ENCODE results near the gene ZYG11A.
"Not testable (repeated sequence)": the region's sequence is repeated elsewhere in the genome, so short reads cannot be mapped to it uniquely, and the experiment has no call there.

ZYG11A gene

DNA sequence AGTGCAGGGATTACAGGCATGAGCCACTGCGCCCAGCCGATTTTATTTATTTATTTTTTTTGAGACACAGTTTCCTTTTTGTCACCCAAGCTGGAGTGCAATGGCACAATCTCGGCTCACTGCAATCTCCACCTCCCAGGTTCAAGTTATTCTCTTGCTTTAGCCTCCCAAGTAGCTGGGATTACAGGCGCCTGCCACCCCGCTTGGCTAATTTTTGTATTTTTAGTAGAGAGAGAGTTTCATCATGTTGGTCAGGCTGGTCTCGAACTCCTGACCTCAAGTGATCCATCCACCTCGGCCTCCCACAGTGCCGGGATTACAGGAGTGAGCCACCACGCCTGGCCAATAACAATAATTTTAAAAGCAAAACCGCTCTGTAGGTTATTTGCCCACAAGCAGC, 3.4 kb upstream of the ZYG11A start:
- not testable (repeated sequence) for H3K27ac ChIP-seq (ENCODE audit: low read depth, low read length); H3K36me3 ChIP-seq (ENCODE audit: control insufficient read depth, insufficient read depth, low read length); H3K4me3 ChIP-seq (ENCODE audit: low read depth, low read length); H3K9me3 ChIP-seq (ENCODE audit: control insufficient read depth, insufficient read depth, low read length); H3K9ac ChIP-seq (ENCODE audit: low read depth, low read length); H3K4me1 ChIP-seq (ENCODE audit: control insufficient read depth, insufficient read depth, low read length)
- H3K27me3 ChIP-seq (ENCODE audit: control insufficient read depth, insufficient read depth, low read length): peaks cover 26% of the 10 kb centered on the region

DNA sequence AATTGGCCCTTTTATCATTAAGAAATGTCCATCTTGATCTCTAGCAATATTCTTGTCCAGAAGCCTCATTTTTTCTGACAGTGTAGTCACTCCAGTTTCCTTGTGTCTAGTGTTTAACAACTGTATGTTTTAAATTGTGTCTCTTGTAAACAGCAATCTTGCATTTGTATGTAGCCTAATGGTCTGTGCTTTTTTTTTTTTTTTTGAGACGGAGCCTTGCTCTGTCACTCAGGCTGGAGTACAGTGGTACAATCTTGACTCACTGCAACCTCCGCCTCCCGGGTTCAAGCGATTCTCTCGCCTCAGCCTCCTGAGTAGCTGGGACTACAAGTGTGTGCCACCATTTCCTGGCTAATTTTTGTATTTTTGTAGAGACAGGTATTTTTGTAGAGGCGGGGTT, 2.6 kb downstream of the ZYG11A start:
- not testable (repeated sequence) for H3K9ac ChIP-seq (ENCODE audit: low read depth, low read length); H3K4me3 ChIP-seq (ENCODE audit: low read depth, low read length)

DNA sequence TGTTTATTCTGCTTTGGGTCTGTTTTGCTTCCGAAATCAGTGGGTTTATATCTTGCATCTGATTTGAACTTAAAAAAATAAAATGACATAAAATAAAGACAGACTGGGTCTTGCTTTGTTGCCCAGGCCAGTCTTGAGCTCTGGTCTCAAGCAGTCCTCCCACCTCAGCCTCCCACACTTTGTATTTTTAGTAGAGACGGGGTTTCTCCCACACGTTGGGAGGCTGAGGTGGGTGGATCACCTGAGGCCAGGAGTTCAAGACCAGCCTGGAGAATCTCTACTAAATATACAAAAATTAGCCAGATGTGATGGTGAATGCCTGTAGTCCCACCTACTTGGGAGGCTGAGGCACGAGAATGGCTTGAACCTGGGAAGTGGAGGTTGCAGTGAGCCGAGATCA, 5.9 kb downstream of the ZYG11A start:
- no peaks in the 10 kb centered on the region for H3K9me3 ChIP-seq (ENCODE audit: control insufficient read depth, insufficient read depth, low read length)
- H3K36me3 ChIP-seq (ENCODE audit: control insufficient read depth, insufficient read depth, low read length): no peaks in the 10 kb centered on the region
- no peak overlapping the region for H3K4me3 ChIP-seq (ENCODE audit: low read depth, low read length)
- peaks cover 10% of the 10 kb centered on the region for H3K27me3 ChIP-seq (ENCODE audit: control insufficient read depth, insufficient read depth, low read length)
- H3K4me1 ChIP-seq (ENCODE audit: control insufficient read depth, insufficient read depth, low read length): no peaks in the 10 kb centered on the region
- H3K9ac ChIP-seq (ENCODE audit: low read depth, low read length): no peak overlapping the region
- no peak overlapping the region for H3K27ac ChIP-seq (ENCODE audit: low read depth, low read length)

More for the DNA sequence above, 2.6 kb downstream of the ZYG11A start:
- H3K27ac ChIP-seq (ENCODE audit: low read depth, low read length); H3K9me3 ChIP-seq (ENCODE audit: control insufficient read depth, insufficient read depth, low read length); H3K4me1 ChIP-seq (ENCODE audit: control insufficient read depth, insufficient read depth, low read length); H3K36me3 ChIP-seq (ENCODE audit: control insufficient read depth, insufficient read depth, low read length): not testable (repeated sequence)
- peaks cover 30% of the 10 kb centered on the region for H3K27me3 ChIP-seq (ENCODE audit: control insufficient read depth, insufficient read depth, low read length)

DNA sequence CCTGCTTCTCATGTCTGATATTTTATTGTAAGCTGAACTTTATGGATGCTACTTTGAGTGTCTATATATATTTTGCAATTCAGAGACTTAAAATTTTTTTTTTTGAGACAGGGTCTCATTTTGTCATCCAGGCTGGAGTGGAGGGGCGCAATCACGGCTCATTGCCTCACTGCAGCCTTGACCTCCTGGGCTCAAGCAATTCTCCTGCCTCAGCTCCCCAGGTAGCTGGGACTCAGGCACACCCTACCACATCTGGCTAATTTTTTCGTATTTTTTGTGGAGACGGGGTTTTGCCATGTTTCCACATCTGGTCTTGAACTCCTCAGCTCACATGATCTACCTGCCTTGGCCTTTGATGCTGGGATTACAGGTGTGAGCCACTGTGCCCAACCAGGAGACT, 8.4 kb downstream of the ZYG11A start:
- Histone ChIP-seq H3K27ac (ENCODE audit: low read depth, low read length) (no peak overlapping the region), H3K9me3 (ENCODE audit: control insufficient read depth, insufficient read depth, low read length) (no peaks in the 10 kb centered on the region), H3K4me3 (ENCODE audit: low read depth, low read length) (no peak overlapping the region), H3K4me1 (ENCODE audit: control insufficient read depth, insufficient read depth, low read length) (no peaks in the 10 kb centered on the region), H3K36me3 (ENCODE audit: control insufficient read depth, insufficient read depth, low read length) (0 out of 2 replicates have a peak, but pooled peaks cover 4% of the 10 kb centered on the region), H3K9ac (ENCODE audit: low read depth, low read length) (no peak overlapping the region), H3K27me3 (ENCODE audit: control insufficient read depth, insufficient read depth, low read length) (no peaks in the 10 kb centered on the region)

DNA sequence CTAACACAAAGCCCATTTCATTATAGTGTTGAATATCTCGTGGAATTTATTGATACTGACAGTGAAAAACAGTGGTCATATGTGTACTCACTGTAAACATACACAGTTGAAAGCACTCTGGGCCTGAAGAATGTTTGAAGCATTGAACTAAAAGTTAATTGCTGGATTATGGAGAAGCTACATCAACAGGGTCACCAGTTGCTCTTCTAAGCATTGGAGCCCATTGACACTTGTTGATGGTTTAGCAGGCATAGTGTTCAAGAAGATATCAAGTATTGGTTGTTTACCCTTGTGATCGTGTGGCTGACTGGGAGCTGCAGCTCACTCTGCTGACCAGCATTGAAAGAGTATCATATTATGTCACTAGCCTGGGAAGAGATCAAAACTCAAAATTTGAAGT, 10.3 kb downstream of the ZYG11A start:
- H3K9me3 ChIP-seq (ENCODE audit: control insufficient read depth, insufficient read depth, low read length): no peaks in the 10 kb centered on the region
- H3K36me3 ChIP-seq (ENCODE audit: control insufficient read depth, insufficient read depth, low read length): peaks cover 9% of the 10 kb centered on the region; the same call in 1 of the 2 replicates
- H3K27ac ChIP-seq (ENCODE audit: low read depth, low read length): no peak overlapping the region
- no peak overlapping the region for H3K9ac ChIP-seq (ENCODE audit: low read depth, low read length)
- no peaks in the 10 kb centered on the region for H3K27me3 ChIP-seq (ENCODE audit: control insufficient read depth, insufficient read depth, low read length)
- H3K4me1 ChIP-seq (ENCODE audit: control insufficient read depth, insufficient read depth, low read length): no peaks in the 10 kb centered on the region
- H3K4me3 ChIP-seq (ENCODE audit: low read depth, low read length): no peak overlapping the region

DNA sequence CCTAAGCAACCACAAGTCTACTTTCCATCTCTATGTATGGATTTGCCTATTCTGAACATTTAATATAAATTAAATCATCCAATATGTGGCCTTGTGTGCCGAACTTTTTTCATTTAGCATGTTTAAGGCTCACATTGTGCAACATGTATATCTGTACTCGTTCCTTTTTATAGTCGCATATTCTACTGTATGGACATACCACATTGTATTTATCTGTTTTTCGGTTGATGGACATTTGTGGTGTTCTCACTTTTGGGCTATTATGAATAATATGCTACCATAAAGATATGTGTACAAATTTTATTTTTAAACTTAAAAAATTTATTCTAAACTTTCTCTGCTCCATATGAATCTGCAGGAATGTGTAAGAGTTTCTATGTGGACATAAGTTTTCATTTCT, 13.0 kb downstream of the ZYG11A start:
- no peak overlapping the region for H3K27ac ChIP-seq (ENCODE audit: low read depth, low read length)
- H3K9ac ChIP-seq (ENCODE audit: low read depth, low read length): no peak overlapping the region
- H3K36me3 ChIP-seq (ENCODE audit: control insufficient read depth, insufficient read depth, low read length): peaks cover 9% of the 10 kb centered on the region; the same call in 1 of the 2 replicates
- H3K4me1 ChIP-seq (ENCODE audit: control insufficient read depth, insufficient read depth, low read length): no peaks in the 10 kb centered on the region
- H3K9me3 ChIP-seq (ENCODE audit: control insufficient read depth, insufficient read depth, low read length): no peaks in the 10 kb centered on the region
- no peaks in the 10 kb centered on the region for H3K27me3 ChIP-seq (ENCODE audit: control insufficient read depth, insufficient read depth, low read length)
- H3K4me3 ChIP-seq (ENCODE audit: low read depth, low read length): no peak overlapping the region

DNA sequence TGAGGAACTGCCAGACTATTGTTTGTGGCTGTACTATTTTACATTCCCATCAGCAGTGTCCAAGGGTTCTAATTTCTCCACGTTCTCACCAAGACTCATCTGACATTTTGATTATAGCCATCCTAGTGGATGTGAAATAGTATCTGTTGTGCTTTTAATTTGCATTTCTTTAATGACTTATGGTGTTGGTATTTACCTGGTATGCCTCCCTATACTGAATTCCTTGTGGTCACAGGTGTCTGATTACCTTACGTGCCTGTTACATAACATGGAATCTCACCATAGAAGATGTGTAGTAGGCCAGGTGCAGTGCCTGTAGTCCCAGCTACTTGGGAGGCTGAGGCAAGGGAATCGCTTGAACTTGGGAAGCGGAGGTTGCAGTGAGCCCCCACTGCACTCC, 13.5 kb downstream of the ZYG11A start:
- H3K27me3 ChIP-seq (ENCODE audit: control insufficient read depth, insufficient read depth, low read length): no peaks in the 10 kb centered on the region
- no peaks in the 10 kb centered on the region for H3K9me3 ChIP-seq (ENCODE audit: control insufficient read depth, insufficient read depth, low read length)
- no peak overlapping the region for H3K27ac ChIP-seq (ENCODE audit: low read depth, low read length)
- no peak overlapping the region for H3K4me3 ChIP-seq (ENCODE audit: low read depth, low read length)
- H3K36me3 ChIP-seq (ENCODE audit: control insufficient read depth, insufficient read depth, low read length): peaks cover 9% of the 10 kb centered on the region; the same call in 1 of the 2 replicates
- no peaks in the 10 kb centered on the region for H3K4me1 ChIP-seq (ENCODE audit: control insufficient read depth, insufficient read depth, low read length)
- no peak overlapping the region for H3K9ac ChIP-seq (ENCODE audit: low read depth, low read length)

DNA sequence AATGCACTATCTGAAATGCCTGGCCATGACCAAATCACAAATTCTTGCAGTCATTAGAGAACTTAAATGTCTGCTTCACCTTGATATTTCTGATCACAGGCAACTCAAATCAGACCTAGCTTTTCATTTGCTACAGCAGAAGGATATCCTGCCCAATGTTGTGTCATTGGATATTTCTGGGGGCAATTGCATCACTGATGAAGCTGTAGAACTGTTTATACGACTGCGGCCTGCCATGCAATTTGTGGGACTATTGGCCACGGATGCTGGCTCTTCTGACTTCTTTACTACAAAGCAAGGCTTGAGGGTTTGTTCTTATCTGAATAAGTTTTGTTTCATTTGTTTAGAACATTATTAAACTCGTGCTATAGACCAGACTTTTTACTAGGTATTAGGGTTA, 14.9 kb downstream of the ZYG11A start:
- Histone ChIP-seq H3K36me3 (ENCODE audit: control insufficient read depth, insufficient read depth, low read length) (peaks cover 9% of the 10 kb centered on the region; the same call in 1 of the 2 replicates), H3K27ac (ENCODE audit: low read depth, low read length) (no peak overlapping the region), H3K4me3 (ENCODE audit: low read depth, low read length) (no peak overlapping the region), H3K9ac (ENCODE audit: low read depth, low read length) (no peak overlapping the region), H3K27me3 (ENCODE audit: control insufficient read depth, insufficient read depth, low read length) (no peaks in the 10 kb centered on the region), H3K9me3 (ENCODE audit: control insufficient read depth, insufficient read depth, low read length) (no peaks in the 10 kb centered on the region), H3K4me1 (ENCODE audit: control insufficient read depth, insufficient read depth, low read length) (no peaks in the 10 kb centered on the region)

DNA sequence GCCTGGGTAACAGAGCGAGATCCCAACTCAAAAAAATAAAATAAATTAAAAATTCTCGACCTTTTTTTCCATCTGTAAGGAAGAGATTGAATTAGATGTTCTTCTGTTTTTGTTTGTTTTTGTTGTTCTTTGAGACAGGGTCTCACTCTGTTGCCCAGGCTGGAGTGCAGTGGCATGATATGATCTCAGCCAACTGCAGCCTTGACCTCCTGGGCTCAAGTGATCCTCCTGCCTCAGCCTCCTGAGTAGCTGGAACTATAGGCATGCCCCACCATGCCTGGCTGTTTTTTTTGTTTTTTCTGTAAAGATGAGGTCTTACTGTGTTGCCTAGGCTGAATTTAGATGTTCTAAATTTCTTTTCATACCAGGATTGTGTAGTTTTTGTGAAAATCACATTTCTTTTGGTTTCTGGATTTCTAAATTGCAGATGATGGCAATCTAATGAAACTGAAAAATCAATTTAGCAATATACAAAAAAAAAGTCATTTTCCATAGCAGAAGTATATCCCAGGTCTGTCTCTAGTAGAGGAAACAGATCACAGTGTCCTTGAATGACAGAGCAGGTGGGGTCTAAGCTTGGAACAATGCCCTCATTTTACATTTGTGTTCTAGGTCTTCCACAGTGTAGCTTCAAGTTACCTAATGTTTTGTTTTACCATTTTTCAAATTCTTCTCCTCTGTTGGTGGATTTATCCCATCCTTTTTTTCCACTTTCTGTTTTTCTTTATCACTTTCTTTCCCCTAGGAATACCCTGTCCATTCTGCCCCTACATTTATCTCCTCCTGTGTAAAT, 20.3 kb downstream of the ZYG11A start:
- no peak overlapping the region for H3K4me3 ChIP-seq (ENCODE audit: low read depth, low read length)
- no peaks in the 10 kb centered on the region for H3K36me3 ChIP-seq (ENCODE audit: control insufficient read depth, insufficient read depth, low read length)

DNA sequence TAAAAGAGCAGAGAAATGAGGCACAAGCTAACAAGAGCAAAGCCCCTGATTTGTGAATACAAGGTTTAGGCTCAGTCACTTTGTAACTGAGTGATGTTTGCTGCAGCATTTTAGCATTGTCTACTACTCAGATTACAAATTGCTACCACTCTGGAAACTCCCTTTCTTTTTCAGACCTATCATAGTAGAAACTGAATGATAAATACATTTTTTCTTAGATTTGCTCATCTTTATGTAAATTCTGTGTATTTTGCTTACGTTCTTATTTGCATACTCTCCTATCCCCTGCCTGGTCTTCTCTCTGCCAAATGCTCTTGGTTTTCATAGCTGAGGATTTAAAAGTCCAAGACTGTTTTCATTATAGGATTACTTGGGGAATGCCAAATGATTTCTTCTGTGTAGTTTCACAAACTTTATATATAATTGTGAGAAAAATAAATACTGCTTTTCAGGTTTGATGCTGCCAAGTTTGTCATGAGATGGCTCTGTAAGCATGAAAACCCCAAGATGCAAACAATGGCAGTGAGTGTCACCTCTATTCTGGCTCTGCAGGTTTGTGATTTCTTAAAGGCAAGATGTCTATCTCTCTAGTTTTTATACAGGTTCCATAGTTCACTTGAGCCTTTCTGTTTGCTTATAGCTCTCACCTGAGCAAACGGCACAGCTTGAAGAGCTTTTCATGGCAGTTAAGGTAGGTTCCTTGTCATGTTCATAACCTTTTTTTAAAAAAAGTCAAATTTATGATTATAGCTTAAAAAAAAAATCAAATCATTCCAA, 24.7 kb downstream of the ZYG11A start:
- Histone ChIP-seq H3K4me3 (ENCODE audit: low read depth, low read length) (no peak overlapping the region), H3K4me1 (ENCODE audit: control insufficient read depth, insufficient read depth, low read length) (peaks cover 10% of the 10 kb centered on the region; the same call in 1 of the 2 replicates), H3K36me3 (ENCODE audit: control insufficient read depth, insufficient read depth, low read length) (no peaks in the 10 kb centered on the region; the same call in 1 of the 2 replicates), H3K27me3 (ENCODE audit: control insufficient read depth, insufficient read depth, low read length) (no peaks in the 10 kb centered on the region), H3K9me3 (ENCODE audit: control insufficient read depth, insufficient read depth, low read length) (no peaks in the 10 kb centered on the region), H3K27ac (ENCODE audit: low read depth, low read length) (peak overlapping the region; percentile 35), H3K9ac (ENCODE audit: low read depth, low read length) (no peak overlapping the region)

More for the DNA sequence above, 20.3 kb downstream of the ZYG11A start:
- Histone ChIP-seq H3K9me3 (ENCODE audit: control insufficient read depth, insufficient read depth, low read length) (no peaks in the 10 kb centered on the region), H3K27me3 (ENCODE audit: control insufficient read depth, insufficient read depth, low read length) (no peaks in the 10 kb centered on the region), H3K9ac (ENCODE audit: low read depth, low read length) (no peak overlapping the region), H3K27ac (ENCODE audit: low read depth, low read length) (no peak overlapping the region), H3K4me1 (ENCODE audit: control insufficient read depth, insufficient read depth, low read length) (peaks cover 10% of the 10 kb centered on the region; the same call in 1 of the 2 replicates)

DNA sequence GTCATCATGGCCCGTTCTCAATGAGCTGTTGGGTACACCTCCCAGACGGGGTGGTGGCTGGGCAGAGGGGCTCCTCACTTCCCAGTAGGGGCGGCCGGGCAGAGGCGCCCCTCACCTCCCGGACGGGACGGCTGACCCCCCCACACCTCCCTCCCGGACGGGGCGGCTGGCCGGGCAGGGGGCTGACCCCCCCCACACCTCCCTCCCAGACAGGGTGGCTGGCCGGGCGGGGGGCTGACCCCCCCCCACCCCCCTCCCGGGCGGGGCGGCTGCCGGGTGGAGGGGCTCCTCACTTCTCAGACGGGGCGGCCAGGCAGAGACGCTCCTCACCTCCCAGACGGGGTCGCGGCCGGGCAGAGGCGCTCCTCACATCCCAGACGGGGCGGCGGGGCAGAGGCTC, 27.2 kb downstream of the ZYG11A start:
- not testable (repeated sequence) for H3K36me3 ChIP-seq (ENCODE audit: control insufficient read depth, insufficient read depth, low read length); H3K4me1 ChIP-seq (ENCODE audit: control insufficient read depth, insufficient read depth, low read length); H3K4me3 ChIP-seq (ENCODE audit: low read depth, low read length); H3K27ac ChIP-seq (ENCODE audit: low read depth, low read length); H3K27me3 ChIP-seq (ENCODE audit: control insufficient read depth, insufficient read depth, low read length); H3K9me3 ChIP-seq (ENCODE audit: control insufficient read depth, insufficient read depth, low read length); H3K9ac ChIP-seq (ENCODE audit: low read depth, low read length)

Measured in HUES48 (cell line).